OCI-LY7 (cell line): ENCODE results near the gene DDIT4. TPM values are rescaled to one million over a fixed set of nuclear protein-coding genes. Genes with fewer than 3 reads are reported as not detected.

Experiments
- BruUV-seq: library from RNA; stranded (reverse); fragments of 400-500 nt; replicated peaks from 2 replicates; lab custom pipeline; 2021; lab: Mats Ljungman, UMichigan
- CTCF ChIA-PET: fragments of 300-600 bp; sonication (Branson Sonifier 250); formaldehyde crosslinking; loops from one replicate; lab custom pipeline; 2022; ENCODE audit warnings: antibody characterized with exemption; ENCODE audit not compliant: unreplicated experiment; lab: Charles Lee
- POLR2A ChIA-PET: fragments of 300-600 bp; sonication (Branson Sonifier 250); formaldehyde crosslinking; loops from one replicate; lab custom pipeline; 2022; ENCODE audit warnings: antibody characterized with exemption; lab: Charles Lee
- DNase-seq: peaks from one replicate; pipeline ENCODE4 v3.0.0-alpha.2; 2015; ENCODE audit warnings: low spot score
- H2AFZ ChIP-seq: fragments of 200-600 bp; sonication (generic), shearing (Covaris generic); 2 replicates; pipeline ENCODE4 v1.6.1; 2014; ENCODE audit warnings: mild to moderate bottlenecking, antibody characterized with exemption, low read length, moderate library complexity
- H3K27ac ChIP-seq: fragments of 200-600 bp; sonication (generic); 2 replicates; pipeline ENCODE4 v1.5.1; 2014; ENCODE audit warnings: mixed run types, low read depth, mild to moderate bottlenecking, moderate library complexity, low read length, inconsistent platforms; ENCODE audit not compliant: poor library complexity, severe bottlenecking
- H3K36me3 ChIP-seq: fragments of 200-600 bp; sonication (generic); 2 replicates; pipeline ENCODE4 v1.6.1; 2014; ENCODE audit warnings: mild to moderate bottlenecking, antibody characterized with exemption, low read length, moderate library complexity, mixed read lengths; ENCODE audit not compliant: insufficient read depth
- H3K4me1 ChIP-seq: fragments of 200-600 bp; sonication (generic); 2 replicates; pipeline ENCODE4 v1.5.1; 2014; ENCODE audit warnings: mild to moderate bottlenecking, low read length; ENCODE audit not compliant: insufficient read depth, poor library complexity, severe bottlenecking
- H3K4me2 ChIP-seq: fragments of 200-600 bp; sonication (generic); 2 replicates; pipeline ENCODE4 v1.6.1; 2014; ENCODE audit warnings: mild to moderate bottlenecking, low read length
- H3K4me3 ChIP-seq: fragments of 200-600 bp; sonication (generic); 2 replicates; pipeline ENCODE4 v1.5.1; 2014; ENCODE audit warnings: mild to moderate bottlenecking, low read depth, low read length; ENCODE audit not compliant: poor library complexity, severe bottlenecking
- H3K79me2 ChIP-seq: fragments of 200-600 bp; sonication (generic); 2 replicates; pipeline ENCODE4 v1.6.1; 2016; ENCODE audit warnings: low read depth, mild to moderate bottlenecking, low read length, moderate library complexity, mixed read lengths; ENCODE audit not compliant: insufficient read depth
- H3K9me2 ChIP-seq: fragments of 200-600 bp; sonication (generic); 2 replicates; pipeline ENCODE4 v1.6.1; 2016; ENCODE audit warnings: mild to moderate bottlenecking, low read length, mixed read lengths; ENCODE audit not compliant: insufficient read depth
- H3K9me3 ChIP-seq: fragments of 200-600 bp; sonication (generic); 2 replicates; pipeline ENCODE4 v1.6.1; 2014; ENCODE audit warnings: mild to moderate bottlenecking, mixed run types, low read length, mixed read lengths
- H4K20me1 ChIP-seq: fragments of 200-600 bp; sonication (generic); 2 replicates; pipeline ENCODE4 v1.6.1; 2014; ENCODE audit warnings: mild to moderate bottlenecking, antibody characterized with exemption, low read length, moderate library complexity, mixed read lengths; ENCODE audit not compliant: insufficient read depth
- CTCF ChIP-seq: fragments of 200-600 bp; sonication (generic); conservative IDR thresholded peaks from 2 replicates; pipeline ENCODE4 v1.5.1; 2014; ENCODE audit warnings: mild to moderate bottlenecking, antibody characterized with exemption, low read length, moderate library complexity, mixed read lengths
- EZH2phosphoT487 ChIP-seq: fragments of 200-600 bp; sonication (generic); IDR thresholded peaks from 2 replicates; pipeline ENCODE4 v1.6.1; 2018; ENCODE audit warnings: low read depth, borderline replicate concordance, mild to moderate bottlenecking, mixed run types, antibody characterized with exemption, low read length, moderate library complexity, mixed read lengths
- intact Hi-C: fragments of 100-400 bp; cut with micrococcal nuclease; formaldehyde crosslinking; loops from one replicate; pipeline ENCODE4 v1.10.0; 2022; ENCODE audit not compliant: unreplicated experiment
- total RNA-seq, 2 experiments: library from RNA; depleted of rRNA in 1 of 2; stranded (reverse); fragments of >200 nt in 1 of 2; shearing (Covaris generic) in 1 of 2; gene quantifications; 2 replicates each; pipeline ENCODE4 v1.2.3, GENCODE V29; 2014 to 2022

Gene DDIT4
- total RNA-seq, 2 experiments from 2014 or later, result 91.8 to 102 TPM

- H3K27ac ChIP-seq, result no peak overlapping the region
- no peaks in the 10 kb centered on the region for H3K36me3 ChIP-seq
- no peak overlapping the region for H2AFZ ChIP-seq
- H4K20me1 ChIP-seq, result no peaks in the 10 kb centered on the region
- ChIA-PET CTCF (no interaction called here), POLR2A (interaction anchor here (1.8 kb wide), 1 partner anchor 9 kb away, joined by 5 read pairs; no protein-coding TSS in a partner anchor)
- TF ChIP-seq EZH2phosphoT487 (no peak), CTCF (no peak)
- BruUV-seq, result no TSS peak
- intact Hi-C loops, result loop anchor here (10.0 kb wide), 1 partner anchor 460 kb away; the partner anchor contains the start of gene PSAP
- no peak overlapping the region for H3K4me3 ChIP-seq
- no peaks in the 10 kb centered on the region for H3K79me2 ChIP-seq
- DNase-seq, result no peak
- no peaks in the 10 kb centered on the region for H3K9me2 ChIP-seq
- H3K4me2 ChIP-seq, result no peak overlapping the region
- H3K9me3 ChIP-seq, result no peaks in the 10 kb centered on the region
- H3K4me1 ChIP-seq, result peaks cover 41% of the 10 kb centered on the region
These were observed 41.3 kb downstream of the DDIT4 start for GRCh38 chr10:72315054-72315453.

GRCh38 chr10:72315611-72316385 lies 42.1 kb downstream of the DDIT4 start:
- ChIA-PET POLR2A (interaction anchor here (1.6 to 1.8 kb wide), 2 partner anchors 10 to 12 kb away, joined by 4 to 5 read pairs; no protein-coding TSS in a partner anchor), CTCF (interaction anchor here (0.6 to 0.9 kb wide), 2 partner anchors 11 to 41 kb away, joined by 3 read pairs; no protein-coding TSS in a partner anchor)
- TF ChIP-seq CTCF, result no peak
- Histone ChIP-seq H2AFZ (no peak overlapping the region), H3K4me1 (peaks cover 48% of the 10 kb centered on the region), H3K9me3 (no peaks in the 10 kb centered on the region), H3K4me3 (no peak overlapping the region), H3K36me3 (no peaks in the 10 kb centered on the region), H3K27ac (no peak overlapping the region), H3K9me2 (no peaks in the 10 kb centered on the region), H4K20me1 (no peaks in the 10 kb centered on the region), H3K4me2 (no peak overlapping the region), H3K79me2 (no peaks in the 10 kb centered on the region)
- intact Hi-C loops, result loop anchor here (10.0 kb wide), 1 partner anchor 461 kb away; the partner anchor contains the start of gene PSAP
- no TSS peak for BruUV-seq
- no peak for DNase-seq

GRCh38 chr10:72316386-72316700 lies 42.6 kb downstream of the DDIT4 start:
- no peak overlapping the region for H2AFZ ChIP-seq
- H4K20me1 ChIP-seq, result no peaks in the 10 kb centered on the region
- intact Hi-C loops, result loop anchor here (10.0 kb wide), 1 partner anchor 462 kb away; the partner anchor contains the start of gene PSAP
- no peak for DNase-seq
- CTCF ChIA-PET, result interaction anchor here (0.9 kb wide), 1 partner anchor 12 kb away, joined by 3 read pairs; no protein-coding TSS in a partner anchor
- TF ChIP-seq CTCF (no peak), EZH2phosphoT487 (no peak)
- H3K27ac ChIP-seq, result no peak overlapping the region
- BruUV-seq, result no TSS peak
- H3K9me2 ChIP-seq, result no peaks in the 10 kb centered on the region
- H3K79me2 ChIP-seq, result no peaks in the 10 kb centered on the region
- no peaks in the 10 kb centered on the region for H3K36me3 ChIP-seq
- H3K4me1 ChIP-seq, result peaks cover 54% of the 10 kb centered on the region
- no peak overlapping the region for H3K4me2 ChIP-seq
- H3K9me3 ChIP-seq, result no peaks in the 10 kb centered on the region
- POLR2A ChIA-PET, result interaction anchor here (0.9 to 3.1 kb wide), 4 partner anchors 10 to 19 kb away, joined by 3 to 13 read pairs (median 4); no protein-coding TSS in a partner anchor
- H3K4me3 ChIP-seq, result no peak overlapping the region
